GM12865 (cell line): ENCODE data around the gene GJC1.

Experiments
- DNase-seq: peaks from one replicate; pipeline ENCODE4 v3.0.0; 2010; ENCODE audit warnings: low read depth
- H3K4me3 ChIP-seq: 2 replicates; pipeline ENCODE4 v1.5.1; 2011; ENCODE audit warnings: mild to moderate bottlenecking, low read depth, low read length, control low read depth
- TF ChIP-seq, protein P1 (sequence below): IDR thresholded peaks from 2 replicates; pipeline ENCODE4 v1.5.1; 2011; ENCODE audit warnings: low read length, control low read depth, low read depth, inconsistent platforms; ENCODE audit not compliant: insufficient read depth; ENCODE audit errors: missing control alignments

GJC1 gene

DNA sequence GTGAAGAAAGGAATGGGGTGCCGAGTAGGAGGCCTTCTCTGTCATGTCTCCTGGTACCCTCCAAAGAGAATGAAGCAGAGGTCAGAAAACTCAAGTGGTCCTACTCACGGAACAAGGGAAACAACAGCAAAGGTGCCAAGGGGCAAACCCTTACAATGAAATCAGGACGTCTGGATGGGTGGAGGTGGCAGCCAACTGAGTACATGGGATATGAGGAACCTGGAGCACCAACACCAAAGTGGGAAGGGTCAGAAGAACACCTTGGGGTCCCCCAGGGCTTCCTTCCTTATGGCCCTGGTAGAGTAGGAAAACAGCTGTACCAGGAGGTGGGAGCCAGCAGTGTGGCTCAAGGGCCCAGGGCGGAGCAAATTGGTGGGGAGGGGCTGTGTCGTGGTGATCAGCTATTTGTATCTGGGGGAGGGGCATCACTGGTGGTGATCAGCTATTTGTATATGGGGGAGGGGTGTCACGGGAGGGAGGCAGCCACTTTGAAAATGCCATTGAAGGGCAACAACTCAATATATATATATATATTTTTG is 18.2 kb upstream of the GJC1 start:
- no peak for DNase-seq
- no peak overlapping the region for H3K4me3 ChIP-seq
- TF ChIP-seq, protein P1, sequence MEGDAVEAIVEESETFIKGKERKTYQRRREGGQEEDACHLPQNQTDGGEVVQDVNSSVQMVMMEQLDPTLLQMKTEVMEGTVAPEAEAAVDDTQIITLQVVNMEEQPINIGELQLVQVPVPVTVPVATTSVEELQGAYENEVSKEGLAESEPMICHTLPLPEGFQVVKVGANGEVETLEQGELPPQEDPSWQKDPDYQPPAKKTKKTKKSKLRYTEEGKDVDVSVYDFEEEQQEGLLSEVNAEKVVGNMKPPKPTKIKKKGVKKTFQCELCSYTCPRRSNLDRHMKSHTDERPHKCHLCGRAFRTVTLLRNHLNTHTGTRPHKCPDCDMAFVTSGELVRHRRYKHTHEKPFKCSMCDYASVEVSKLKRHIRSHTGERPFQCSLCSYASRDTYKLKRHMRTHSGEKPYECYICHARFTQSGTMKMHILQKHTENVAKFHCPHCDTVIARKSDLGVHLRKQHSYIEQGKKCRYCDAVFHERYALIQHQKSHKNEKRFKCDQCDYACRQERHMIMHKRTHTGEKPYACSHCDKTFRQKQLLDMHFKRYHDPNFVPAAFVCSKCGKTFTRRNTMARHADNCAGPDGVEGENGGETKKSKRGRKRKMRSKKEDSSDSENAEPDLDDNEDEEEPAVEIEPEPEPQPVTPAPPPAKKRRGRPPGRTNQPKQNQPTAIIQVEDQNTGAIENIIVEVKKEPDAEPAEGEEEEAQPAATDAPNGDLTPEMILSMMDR = no peak

DNA sequence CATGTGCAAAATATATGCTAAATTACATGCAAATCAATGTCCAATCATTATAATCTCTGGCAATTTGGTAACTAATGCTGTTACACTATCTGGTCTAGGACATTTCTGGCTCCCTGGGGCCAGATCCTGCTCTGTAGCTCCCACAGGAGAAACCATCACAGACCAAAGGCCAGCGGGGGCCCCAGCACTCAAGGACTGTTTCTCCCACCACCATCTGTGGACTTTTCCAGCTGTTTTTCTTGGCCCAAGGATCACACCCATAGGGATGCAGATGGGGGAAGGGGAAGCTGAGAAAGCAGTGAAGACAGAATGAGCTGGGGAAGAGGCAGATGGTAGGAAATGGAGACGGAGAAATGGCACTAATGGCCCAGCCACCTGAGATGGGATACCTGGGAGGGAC is 17.5 kb upstream of the GJC1 start, which contains the start of gene HIGD1B:
TSS of gene HIGD1B (plus strand) at position 298 of the 400 bp plus-strand sequence. CDS start 270 bp downstream, outside the sequence.
- H3K4me3 ChIP-seq = no peak within 1 kb of the TSS
- DNase-seq = no peak
- TF ChIP-seq, protein P1 = no peak

DNA sequence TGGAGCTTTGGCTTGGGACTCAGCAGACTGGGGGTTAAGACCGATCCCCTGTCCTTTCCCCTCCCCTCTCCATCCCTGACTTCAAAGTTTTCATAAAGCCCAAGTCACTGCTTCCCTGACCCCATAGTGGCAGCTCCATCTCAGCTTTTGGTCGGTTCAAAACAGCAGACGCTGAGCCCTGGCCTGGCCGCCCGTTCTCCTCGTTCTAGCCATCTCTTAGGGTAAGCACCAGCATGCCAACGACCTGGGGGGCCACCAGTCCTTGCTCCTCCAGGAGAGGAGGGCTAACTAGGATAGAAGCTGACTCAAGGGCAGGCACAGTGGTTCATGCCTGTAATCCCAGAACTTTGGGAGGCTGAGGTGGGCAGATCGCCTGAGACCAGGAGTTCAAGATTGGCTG is 16.1 kb upstream of the GJC1 start:
- H3K4me3 ChIP-seq = no peak overlapping the region
- TF ChIP-seq, protein P1 = no peak
- no peak for DNase-seq

DNA sequence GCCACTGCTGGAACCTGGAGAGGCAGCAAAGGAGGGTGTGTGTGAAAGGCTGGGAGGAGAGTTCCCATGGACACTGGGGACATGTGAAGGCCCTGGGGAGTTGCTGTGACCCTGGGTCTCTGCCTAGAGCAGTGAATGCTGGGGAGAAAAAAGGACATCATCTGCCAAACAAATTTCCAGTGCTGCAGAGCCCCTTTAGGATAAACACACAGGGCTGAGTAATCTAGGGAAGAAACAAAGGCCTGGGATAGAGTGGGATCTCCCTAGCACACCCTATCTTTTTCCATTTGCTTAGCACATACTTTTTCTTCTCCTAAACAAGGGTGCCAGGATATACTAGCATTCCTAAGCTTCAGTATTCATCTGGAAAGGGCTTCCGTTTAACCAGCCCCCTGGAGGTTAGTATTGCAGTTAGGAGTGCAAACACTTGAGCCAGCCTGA is 14.3 kb upstream of the GJC1 start:
- DNase-seq = no peak
- no peak overlapping the region for H3K4me3 ChIP-seq
- TF ChIP-seq, protein P1 = no peak

DNA sequence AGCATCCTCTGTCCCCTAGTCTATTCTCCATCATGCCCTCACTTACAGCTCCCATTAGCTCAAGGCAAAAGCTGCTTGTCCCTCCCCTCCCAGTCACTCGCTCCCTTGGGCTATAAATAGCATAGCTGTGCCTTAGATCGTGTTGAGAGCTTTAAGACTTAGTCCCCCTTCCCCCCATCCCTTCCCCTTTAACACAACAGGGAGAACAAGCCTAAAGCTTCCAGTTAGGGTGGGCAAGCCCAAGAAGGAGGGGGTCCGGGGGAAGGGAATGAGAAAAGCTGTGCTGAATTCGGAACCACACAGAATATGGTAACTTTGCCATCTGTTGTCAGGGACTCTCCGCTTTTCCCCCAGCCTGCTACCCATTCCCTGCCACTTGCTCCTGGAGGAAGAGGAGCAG is 12.7 kb upstream of the GJC1 start:
- no peak overlapping the region for H3K4me3 ChIP-seq
- DNase-seq = no peak
- TF ChIP-seq, protein P1 = no peak

DNA sequence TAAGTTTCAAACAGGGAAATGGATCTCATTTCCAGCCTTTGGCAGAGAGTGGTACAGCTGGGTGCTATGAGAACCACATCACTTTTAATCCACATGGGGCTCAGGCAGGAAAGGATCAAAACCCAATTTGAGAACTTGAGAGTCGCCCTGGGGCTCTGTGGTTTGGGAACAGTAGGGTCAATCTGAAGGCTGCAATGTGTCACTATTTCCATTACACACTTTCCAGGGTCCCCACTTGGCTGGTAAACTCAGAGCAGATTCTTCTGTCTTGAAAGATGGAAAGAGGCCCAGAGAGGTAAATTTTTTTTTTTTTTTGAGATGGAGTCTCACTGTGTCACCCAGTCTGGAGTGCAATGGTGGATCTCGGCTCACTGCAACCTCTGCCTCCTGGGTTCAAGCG is 10.8 kb upstream of the GJC1 start:
- TF ChIP-seq, protein P1 = no peak
- no peak for DNase-seq
- H3K4me3 ChIP-seq = no peak overlapping the region

DNA sequence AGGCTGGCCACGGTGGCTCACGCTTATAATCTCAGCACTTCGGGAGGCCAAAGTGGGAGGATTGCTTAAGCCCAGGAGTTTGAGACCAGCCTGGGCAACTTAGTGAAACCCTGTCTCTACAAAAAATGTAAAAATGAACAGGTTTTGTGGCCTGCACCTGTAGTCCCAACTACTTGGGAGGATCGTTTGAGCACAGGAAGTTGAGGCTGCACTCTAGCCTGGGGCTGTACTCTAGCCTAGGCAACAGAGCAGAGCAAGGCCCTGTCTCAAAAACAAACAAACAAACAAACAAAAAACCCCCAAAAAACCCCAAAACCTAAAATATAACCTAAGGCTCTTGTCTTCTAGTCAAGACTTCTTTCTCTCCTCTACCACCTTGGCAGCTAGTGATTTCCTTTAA is 10.2 kb upstream of the GJC1 start:
- H3K4me3 ChIP-seq = no peak overlapping the region
- DNase-seq = peak; percentile 21
- TF ChIP-seq, protein P1 = no peak
